Neural crest cell (in vitro differentiated cells): ENCODE results near the gene EPHA6. TPM values are rescaled to one million over a fixed set of nuclear protein-coding genes. Genes with fewer than 3 reads are reported as not detected.
"Not testable (repeated sequence)": the region's sequence is repeated elsewhere in the genome, so short reads cannot be mapped to it uniquely, and the experiment has no call there.

Experiments
- DNase-seq: peaks from one replicate; pipeline ENCODE4 v3.0.0; 2021; ENCODE audit warnings: low read depth, mixed read lengths, low spot score
- H3K27ac Mint-ChIP-seq: one replicate; pipeline ENCODE4 v1.8.0; 2021; ENCODE audit warnings: mild to moderate bottlenecking, mixed read lengths; ENCODE audit not compliant: unreplicated experiment
- H3K27me3 Mint-ChIP-seq: 2 replicates; pipeline ENCODE4 v1.8.0; 2021; ENCODE audit warnings: low read depth, mild to moderate bottlenecking, mixed read lengths
- H3K36me3 Mint-ChIP-seq: 2 replicates; pipeline ENCODE4 v1.8.0; 2021; ENCODE audit warnings: low read depth, mild to moderate bottlenecking, mixed read lengths
- H3K4me1 Mint-ChIP-seq: 2 replicates; pipeline ENCODE4 v1.8.0; 2021; ENCODE audit warnings: mixed read lengths
- H3K4me3 Mint-ChIP-seq: one replicate; pipeline ENCODE4 v1.8.0; 2021; ENCODE audit warnings: mild to moderate bottlenecking, mixed read lengths
- H3K9me3 Mint-ChIP-seq: 2 replicates; pipeline ENCODE4 v1.8.0; 2021; ENCODE audit warnings: mixed read lengths
- CTCF ChIP-seq: fragments of 200-600 bp; sonication (generic); conservative IDR thresholded peaks from 2 replicates; pipeline ENCODE4 v1.5.0; 2021; ENCODE audit warnings: antibody characterized with exemption, mild to moderate bottlenecking
- total RNA-seq: library from RNA; stranded (reverse); gene quantifications from 2 replicates; pipeline ENCODE4 v1.2.1, GENCODE V29; 2021

EPHA6 gene
- total RNA-seq, 1 donor from 2014 or later: 0.96 TPM

- TF ChIP-seq CTCF: no peak
- DNase-seq: no peak
- H3K36me3 Mint-ChIP-seq: no peaks in the 10 kb centered on the region
- no peak overlapping the region for H3K27ac Mint-ChIP-seq
- no peaks in the 10 kb centered on the region for H3K9me3 Mint-ChIP-seq
- no peaks in the 10 kb centered on the region for H3K27me3 Mint-ChIP-seq
- H3K4me3 Mint-ChIP-seq: no peak overlapping the region
- no peaks in the 10 kb centered on the region for H3K4me1 Mint-ChIP-seq
Observed at GRCh38 chr3:97257942-97258697, 443.7 kb downstream of the EPHA6 start.

- Mint-ChIP-seq H3K36me3 (no peaks in the 10 kb centered on the region), H3K9me3 (no peaks in the 10 kb centered on the region), H3K27me3 (no peaks in the 10 kb centered on the region), H3K4me1 (no peaks in the 10 kb centered on the region), H3K27ac (no peak overlapping the region), H3K4me3 (no peak overlapping the region)
- no peak for DNase-seq
- TF ChIP-seq CTCF: no peak
Observed at GRCh38 chr3:97259263-97259662, 444.9 kb downstream of the EPHA6 start.

DNA sequence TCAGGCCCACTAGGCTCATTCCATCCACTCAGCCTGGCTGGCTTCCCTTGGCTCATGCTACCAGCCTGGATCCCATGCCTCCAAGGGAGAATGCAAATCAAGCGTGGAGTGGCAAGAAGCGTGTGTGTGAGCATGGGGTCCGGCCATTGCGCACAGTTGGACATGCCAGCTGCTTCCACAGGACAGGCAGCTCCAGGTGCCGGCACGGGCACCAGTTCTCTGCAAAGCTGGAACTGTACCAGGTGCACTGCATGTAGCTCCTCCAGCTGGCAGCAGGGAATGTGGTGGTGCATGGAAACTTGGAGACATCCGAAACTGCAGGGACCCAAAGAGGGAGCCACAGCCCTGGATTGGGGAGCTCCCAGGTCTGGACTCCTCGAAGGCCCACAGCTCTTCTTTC is 449.8 kb downstream of the EPHA6 start:
- DNase-seq: no peak
- Mint-ChIP-seq H3K4me1 (no peaks in the 10 kb centered on the region), H3K4me3 (no peak overlapping the region), H3K9me3 (no peaks in the 10 kb centered on the region), H3K36me3 (no peaks in the 10 kb centered on the region), H3K27me3 (no peaks in the 10 kb centered on the region), H3K27ac (no peak overlapping the region)
- no peak for TF ChIP-seq CTCF

DNA sequence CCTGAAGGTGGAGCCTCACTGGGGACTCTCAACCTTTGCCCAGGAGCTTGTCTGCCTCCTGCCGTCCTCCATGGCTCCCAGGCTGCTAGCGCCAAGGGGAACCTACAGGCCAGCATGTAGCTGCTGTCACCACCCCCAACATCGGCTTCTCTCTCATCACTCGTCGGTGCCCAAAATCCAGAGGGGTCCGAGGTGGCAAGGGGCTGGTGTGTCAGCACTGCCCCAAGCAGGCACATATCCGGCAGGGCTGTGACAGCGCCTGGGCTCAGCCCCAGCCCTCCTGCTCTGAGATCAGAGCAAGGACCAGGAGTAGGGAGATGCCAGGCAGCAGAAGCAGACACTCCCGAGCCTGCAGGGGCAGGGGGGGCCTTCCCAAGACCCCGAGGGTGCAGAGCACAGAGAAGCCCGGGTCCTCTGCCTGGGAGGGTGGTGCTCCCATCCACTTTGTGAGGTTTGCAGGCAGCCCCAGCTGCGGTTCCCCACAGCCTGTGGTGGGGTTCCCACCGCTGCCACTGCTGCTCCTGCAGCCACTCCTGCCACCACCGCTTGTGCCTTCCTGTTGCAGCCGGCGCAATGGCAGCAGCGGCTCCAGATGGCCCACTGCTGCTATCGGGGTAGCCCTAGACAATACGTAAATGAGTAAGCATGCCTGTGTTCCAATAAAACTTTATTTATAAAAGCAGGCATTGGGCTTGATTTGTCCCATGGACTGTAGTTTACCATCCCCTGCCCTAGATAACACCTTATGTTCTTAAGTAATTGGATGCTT is 451.0 kb downstream of the EPHA6 start:
- H3K9me3 Mint-ChIP-seq: no peaks in the 10 kb centered on the region
- no peak overlapping the region for H3K27ac Mint-ChIP-seq
- no peaks in the 10 kb centered on the region for H3K36me3 Mint-ChIP-seq
- no peak for TF ChIP-seq CTCF
- H3K4me3 Mint-ChIP-seq: no peak overlapping the region
- H3K4me1 Mint-ChIP-seq: no peaks in the 10 kb centered on the region
- no peak for DNase-seq
- no peaks in the 10 kb centered on the region for H3K27me3 Mint-ChIP-seq

DNA sequence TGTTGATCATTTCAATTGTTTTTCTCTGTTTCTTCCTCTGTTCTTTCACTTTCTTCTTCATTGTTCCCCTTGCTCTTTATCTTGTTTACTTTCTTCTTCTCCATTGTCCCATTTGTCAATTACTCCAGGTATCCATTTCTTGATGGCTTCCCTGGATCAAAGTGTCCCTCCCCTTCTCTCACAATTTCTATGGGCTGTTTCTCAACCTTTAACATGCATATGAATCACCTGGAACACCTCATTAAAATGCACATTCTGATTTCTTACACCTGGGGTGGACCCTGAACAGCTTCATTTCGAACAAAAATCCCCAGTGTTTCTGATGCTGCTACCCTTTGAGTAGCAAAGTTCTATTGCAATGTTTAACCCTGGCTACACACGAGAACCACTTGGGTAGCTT is 454.8 kb downstream of the EPHA6 start:
- no peaks in the 10 kb centered on the region for H3K36me3 Mint-ChIP-seq
- no peaks in the 10 kb centered on the region for H3K9me3 Mint-ChIP-seq
- H3K4me3 Mint-ChIP-seq: no peak overlapping the region
- no peak for TF ChIP-seq CTCF
- DNase-seq: no peak
- H3K4me1 Mint-ChIP-seq: no peaks in the 10 kb centered on the region
- H3K27me3 Mint-ChIP-seq: no peaks in the 10 kb centered on the region
- H3K27ac Mint-ChIP-seq: no peak overlapping the region

DNA sequence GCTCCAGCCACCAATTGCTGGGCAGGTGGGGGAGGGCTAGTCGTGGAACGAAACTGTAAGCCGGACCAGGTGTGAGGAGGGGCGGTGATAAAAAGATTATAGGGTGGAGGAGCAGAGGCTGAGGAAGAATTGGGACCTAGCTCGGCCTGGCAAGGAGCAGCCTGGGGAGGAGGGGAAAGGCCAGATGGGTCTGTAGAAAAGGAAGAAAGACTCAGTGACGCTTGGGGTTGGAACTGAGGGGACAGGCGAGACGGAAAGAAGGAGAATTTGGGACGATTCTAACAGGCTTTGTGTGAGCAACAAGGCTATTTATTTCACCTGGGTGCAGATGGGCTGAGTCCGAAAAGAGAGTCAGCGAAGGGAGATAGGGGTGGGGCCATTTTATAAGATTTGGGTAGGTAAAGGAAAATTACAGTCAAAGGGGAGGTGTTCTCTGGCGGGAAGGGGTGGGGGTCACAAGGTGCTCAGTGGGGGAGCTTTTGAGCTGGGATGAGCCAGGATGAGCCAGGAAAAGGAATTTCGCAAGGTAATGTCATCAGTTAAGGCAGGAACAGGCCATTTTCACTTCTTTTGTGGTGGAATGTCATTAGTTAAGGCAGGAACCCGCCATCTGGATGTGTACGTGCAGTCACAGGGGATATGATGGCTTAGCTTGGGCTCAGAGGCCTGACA is 462.6 kb downstream of the EPHA6 start:
- not testable (repeated sequence) for H3K27me3 Mint-ChIP-seq, DNase-seq, H3K4me1 Mint-ChIP-seq, H3K36me3 Mint-ChIP-seq, H3K4me3 Mint-ChIP-seq, H3K9me3 Mint-ChIP-seq, H3K27ac Mint-ChIP-seq
